ENCODE data around the gene COPG2.

- no peak for TF ChIP-seq CTCF (conservative IDR thresholded peaks at IDR 0.05; ENCODE audit: low read length)
- no peak for TF ChIP-seq EZH2phosphoT487 (IDR thresholded peaks at IDR 0.05; ENCODE audit: borderline replicate concordance, low read depth, low read length)
Measured at GRCh38 chr7:130689683-130690082, 21.1 kb upstream of the COPG2 start.

Data from OCI-LY7 (cell line).